ENCODE data around the gene EBF4. TPM values are rescaled to one million over a fixed set of nuclear protein-coding genes. Genes with fewer than 3 reads are reported as not detected.

The EBF4 gene
- total RNA-seq, 1 donor from 2014 or later: 5.9 TPM

DNA sequence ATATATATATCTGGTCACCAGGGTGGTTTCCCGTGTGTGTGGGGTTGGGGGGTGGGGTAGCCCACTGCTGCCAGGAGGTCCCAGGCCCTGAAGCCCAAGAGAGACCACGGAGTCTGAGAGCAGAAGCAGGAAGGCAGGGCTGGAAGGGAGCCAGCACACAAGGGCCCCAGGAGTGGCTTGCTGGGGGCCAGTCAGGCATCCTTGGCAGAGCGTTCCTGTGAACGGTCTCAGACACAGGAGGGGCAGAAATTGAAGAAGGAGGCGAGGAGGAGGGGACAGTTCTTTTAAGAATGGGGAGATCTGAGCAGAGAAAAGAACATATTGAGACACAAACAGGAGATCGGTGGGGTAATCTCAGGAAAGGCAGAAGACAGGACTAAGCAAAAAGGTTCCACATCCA lies 1.9 kb upstream of the EBF4 start:
- Mint-ChIP-seq H3K4me3 (ENCODE audit: unreplicated experiment) (peak overlapping the region; percentile 95), H3K4me1 (ENCODE audit: unreplicated experiment) (peaks cover 20% of the 10 kb centered on the region), H3K27me3 (ENCODE audit: unreplicated experiment) (peaks cover 37% of the 10 kb centered on the region), H3K27ac (ENCODE audit: unreplicated experiment) (peak overlapping the region; percentile 68), H3K36me3 (ENCODE audit: low read depth, unreplicated experiment) (peaks cover 19% of the 10 kb centered on the region), H3K9me3 (ENCODE audit: unreplicated experiment) (no peaks in the 10 kb centered on the region)
- TF ChIP-seq, protein P1, sequence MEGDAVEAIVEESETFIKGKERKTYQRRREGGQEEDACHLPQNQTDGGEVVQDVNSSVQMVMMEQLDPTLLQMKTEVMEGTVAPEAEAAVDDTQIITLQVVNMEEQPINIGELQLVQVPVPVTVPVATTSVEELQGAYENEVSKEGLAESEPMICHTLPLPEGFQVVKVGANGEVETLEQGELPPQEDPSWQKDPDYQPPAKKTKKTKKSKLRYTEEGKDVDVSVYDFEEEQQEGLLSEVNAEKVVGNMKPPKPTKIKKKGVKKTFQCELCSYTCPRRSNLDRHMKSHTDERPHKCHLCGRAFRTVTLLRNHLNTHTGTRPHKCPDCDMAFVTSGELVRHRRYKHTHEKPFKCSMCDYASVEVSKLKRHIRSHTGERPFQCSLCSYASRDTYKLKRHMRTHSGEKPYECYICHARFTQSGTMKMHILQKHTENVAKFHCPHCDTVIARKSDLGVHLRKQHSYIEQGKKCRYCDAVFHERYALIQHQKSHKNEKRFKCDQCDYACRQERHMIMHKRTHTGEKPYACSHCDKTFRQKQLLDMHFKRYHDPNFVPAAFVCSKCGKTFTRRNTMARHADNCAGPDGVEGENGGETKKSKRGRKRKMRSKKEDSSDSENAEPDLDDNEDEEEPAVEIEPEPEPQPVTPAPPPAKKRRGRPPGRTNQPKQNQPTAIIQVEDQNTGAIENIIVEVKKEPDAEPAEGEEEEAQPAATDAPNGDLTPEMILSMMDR (IDR thresholded peaks at IDR 0.05; ENCODE audit: unreplicated experiment): no peak
- no peak for DNase-seq (ENCODE audit: low spot score)

- TF ChIP-seq, protein P1 (IDR thresholded peaks at IDR 0.05; ENCODE audit: unreplicated experiment): no peak
- no peaks in the 10 kb centered on the region for H3K9me3 Mint-ChIP-seq (ENCODE audit: unreplicated experiment)
- peak overlapping the region; percentile 68 for H3K27ac Mint-ChIP-seq (ENCODE audit: unreplicated experiment)
- H3K4me1 Mint-ChIP-seq (ENCODE audit: unreplicated experiment): peaks cover 23% of the 10 kb centered on the region
- peaks cover 37% of the 10 kb centered on the region for H3K27me3 Mint-ChIP-seq (ENCODE audit: unreplicated experiment)
- peaks cover 19% of the 10 kb centered on the region for H3K36me3 Mint-ChIP-seq (ENCODE audit: low read depth, unreplicated experiment)
- no peak for DNase-seq (ENCODE audit: low spot score)
- H3K4me3 Mint-ChIP-seq (ENCODE audit: unreplicated experiment): peak overlapping the region; percentile 95
These were observed 1.5 kb upstream of the EBF4 start for GRCh38 chr20:2691127-2691526.

DNA sequence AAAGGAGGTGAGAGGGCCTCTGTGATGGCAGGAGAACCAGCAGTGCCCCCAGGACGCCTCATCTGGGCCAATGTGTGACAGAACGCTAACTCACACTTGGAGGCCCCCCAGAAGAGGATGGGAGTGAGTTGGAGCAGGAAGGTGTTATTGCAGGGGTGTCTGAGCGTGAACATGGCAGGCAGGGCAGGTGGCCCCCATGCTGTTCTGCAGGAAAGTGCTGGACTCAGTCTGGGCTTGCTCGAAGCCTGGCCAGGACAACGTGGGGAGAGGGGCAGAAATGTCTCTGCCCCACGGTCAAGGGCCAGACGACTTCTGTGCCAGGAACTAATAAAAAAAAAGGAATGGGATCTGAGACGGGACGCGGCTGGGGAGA lies 931 bp upstream of the EBF4 start:
- H3K27me3 Mint-ChIP-seq (ENCODE audit: unreplicated experiment): peaks cover 37% of the 10 kb centered on the region
- no peaks in the 10 kb centered on the region for H3K9me3 Mint-ChIP-seq (ENCODE audit: unreplicated experiment)
- H3K27ac Mint-ChIP-seq (ENCODE audit: unreplicated experiment): peak overlapping the region; percentile 58
- TF ChIP-seq, protein P1 (IDR thresholded peaks at IDR 0.05; ENCODE audit: unreplicated experiment): no peak
- H3K4me3 Mint-ChIP-seq (ENCODE audit: unreplicated experiment): peak overlapping the region; percentile 95
- peaks cover 19% of the 10 kb centered on the region for H3K36me3 Mint-ChIP-seq (ENCODE audit: low read depth, unreplicated experiment)
- H3K4me1 Mint-ChIP-seq (ENCODE audit: unreplicated experiment): peaks cover 23% of the 10 kb centered on the region
- DNase-seq (ENCODE audit: low spot score): no peak

GRCh38 chr20:2692886-2693285 lies 306 bp downstream of the EBF4 start:
- no peak for DNase-seq (ENCODE audit: low spot score)
- Mint-ChIP-seq H3K27ac (ENCODE audit: unreplicated experiment) (no peak overlapping the region), H3K4me3 (ENCODE audit: unreplicated experiment) (no peak overlapping the region), H3K4me1 (ENCODE audit: unreplicated experiment) (peaks cover 23% of the 10 kb centered on the region), H3K27me3 (ENCODE audit: unreplicated experiment) (peaks cover 41% of the 10 kb centered on the region), H3K9me3 (ENCODE audit: unreplicated experiment) (no peaks in the 10 kb centered on the region), H3K36me3 (ENCODE audit: low read depth, unreplicated experiment) (peaks cover 19% of the 10 kb centered on the region)
- TF ChIP-seq, protein P1 (IDR thresholded peaks at IDR 0.05; ENCODE audit: unreplicated experiment): no peak

DNA sequence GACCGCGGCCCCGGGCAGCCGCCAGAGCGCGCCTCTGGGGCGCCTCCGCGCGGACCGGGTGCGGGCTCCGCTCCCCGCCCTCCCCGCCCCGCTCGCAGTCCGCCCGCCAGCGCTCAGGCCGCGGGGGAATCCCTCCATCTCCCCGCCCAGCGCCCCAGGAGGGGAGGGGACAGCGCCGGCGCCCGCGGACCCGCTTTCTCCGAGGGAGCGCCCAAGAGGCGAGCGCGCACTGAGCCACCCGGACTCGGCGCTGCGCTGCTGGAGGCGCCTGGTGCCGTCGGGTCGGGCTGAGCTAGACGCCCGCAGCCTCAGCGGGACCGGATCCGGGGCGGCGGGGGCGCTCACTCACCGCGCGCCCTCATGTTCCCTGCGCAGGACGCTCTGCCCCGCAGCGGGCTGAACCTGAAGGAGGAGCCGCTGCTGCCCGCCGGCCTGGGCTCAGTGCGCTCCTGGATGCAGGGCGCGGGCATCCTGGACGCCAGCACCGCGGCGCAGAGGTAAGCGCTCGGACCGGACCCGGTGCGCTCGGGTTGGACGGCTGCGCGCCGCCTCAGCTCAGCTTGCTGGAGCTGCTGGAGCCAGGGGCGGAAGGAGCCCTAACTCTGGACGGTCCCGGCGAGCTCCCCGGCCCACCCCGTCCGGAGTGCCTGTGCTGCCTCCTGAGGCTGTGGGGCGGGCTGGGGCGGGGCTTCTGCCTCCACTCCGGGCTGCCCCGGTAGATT lies 867 bp downstream of the EBF4 start:
- H3K36me3 Mint-ChIP-seq (ENCODE audit: low read depth, unreplicated experiment): peaks cover 19% of the 10 kb centered on the region
- H3K4me3 Mint-ChIP-seq (ENCODE audit: unreplicated experiment): peak overlapping the region; percentile 65
- peaks cover 23% of the 10 kb centered on the region for H3K4me1 Mint-ChIP-seq (ENCODE audit: unreplicated experiment)
- no peaks in the 10 kb centered on the region for H3K9me3 Mint-ChIP-seq (ENCODE audit: unreplicated experiment)
- no peak for DNase-seq (ENCODE audit: low spot score)
- TF ChIP-seq, protein P1 (IDR thresholded peaks at IDR 0.05; ENCODE audit: unreplicated experiment): no peak
- peaks cover 41% of the 10 kb centered on the region for H3K27me3 Mint-ChIP-seq (ENCODE audit: unreplicated experiment)
- no peak overlapping the region for H3K27ac Mint-ChIP-seq (ENCODE audit: unreplicated experiment)

Measured in endothelial cell (in vitro differentiated cells).